ENCODE measurements around the gene RAD23B. TPM values are rescaled to one million over a fixed set of nuclear protein-coding genes. Genes with fewer than 3 reads are reported as not detected.

Gene RAD23B
- total RNA-seq: 100 to 1,000 TPM; 142 to 148 TPM

DNA sequence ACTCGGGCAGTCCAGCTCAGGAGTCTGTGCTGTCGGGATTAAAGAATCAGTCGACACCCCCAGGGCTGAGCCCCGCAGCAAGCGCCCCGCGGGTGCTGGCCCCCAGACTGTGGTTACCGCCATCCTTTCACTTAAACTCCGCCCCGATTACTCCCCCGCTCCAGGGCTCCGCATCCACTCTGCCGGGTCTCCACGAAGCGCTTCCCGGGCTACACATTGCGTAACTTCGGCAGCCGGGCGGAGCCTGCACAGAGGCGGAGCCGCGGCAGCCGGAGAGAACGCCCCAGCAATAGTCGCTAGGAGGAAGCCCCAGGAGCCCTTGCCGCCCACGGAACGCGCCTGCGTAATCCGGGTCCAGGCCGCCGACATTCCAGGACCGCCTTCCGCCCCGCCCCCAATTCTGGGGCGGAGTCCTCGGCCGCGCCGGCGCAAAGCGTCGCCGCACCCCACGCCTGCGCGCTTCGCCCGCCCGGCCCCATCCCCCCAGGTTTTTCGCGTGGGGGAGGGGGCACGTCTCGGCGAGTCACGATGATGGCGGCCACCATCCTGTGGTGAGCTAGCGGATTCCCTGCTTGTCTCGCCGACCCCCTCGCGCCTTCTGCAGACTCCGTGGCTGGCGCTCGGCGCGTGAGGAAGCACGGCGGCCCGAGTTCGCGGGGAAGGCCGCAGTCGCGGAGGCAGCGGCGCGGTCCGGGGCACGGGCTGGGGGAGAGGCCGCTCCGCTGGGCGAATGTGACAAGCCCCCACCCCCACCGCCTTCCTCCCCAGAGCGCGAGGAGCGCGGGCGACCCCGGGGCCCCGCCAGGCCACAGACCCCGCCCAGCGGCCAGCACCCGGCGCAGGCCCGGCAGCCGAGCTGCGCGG lies at the start of gene RAD23B:
RAD23B (plus strand) TSS at position 521 of the 864 bp plus-strand sequence. CDS start 351 bp downstream, outside the sequence.
- Mint-ChIP-seq H3K4me1 (peaks cover 42% of the 10 kb centered on the region), H3K9me3 (no peaks in the 10 kb centered on the region), H3K27me3 (no peaks in the 10 kb centered on the region), H3K36me3 (peaks cover 29% of the 10 kb centered on the region), H3K27ac (peak within 1 kb of the TSS; percentile 95), H3K4me3 (peak within 1 kb of the TSS; percentile 97)
- DNase-seq: peak; percentile 99

DNA sequence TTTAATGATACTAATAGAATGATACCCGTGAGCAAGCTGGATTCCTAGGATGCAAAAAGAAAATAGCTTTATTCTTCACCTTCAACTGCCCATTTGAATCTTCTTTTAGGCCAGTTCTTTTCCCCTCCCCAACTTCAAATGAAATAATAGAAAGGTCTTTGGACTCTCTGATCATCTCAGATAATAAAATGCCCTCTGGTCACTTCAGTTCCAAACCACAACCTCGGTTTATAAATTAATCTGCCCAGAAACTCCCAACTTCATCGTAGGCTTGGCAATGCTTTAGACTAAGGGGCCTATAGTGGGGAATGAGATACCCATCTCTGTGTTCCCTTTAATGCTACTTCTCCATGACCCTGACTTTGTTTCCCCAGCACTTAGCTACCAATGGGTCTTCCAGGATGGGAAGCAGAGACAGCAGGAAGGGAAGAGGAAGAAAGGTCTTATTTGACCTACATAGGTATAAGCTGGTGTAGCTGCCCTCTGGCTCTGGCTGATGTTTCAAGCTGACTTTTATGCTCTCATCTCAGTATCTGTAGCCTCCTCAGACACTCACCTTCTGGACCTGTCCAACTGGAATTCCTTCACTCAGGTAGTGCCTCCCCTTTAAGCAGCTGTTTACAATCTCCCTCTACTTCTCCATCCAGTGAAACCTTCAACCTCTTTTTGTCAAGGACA lies 47.2 kb upstream of the RAD23B start:
- no peaks in the 10 kb centered on the region for H3K9me3 Mint-ChIP-seq

DNA sequence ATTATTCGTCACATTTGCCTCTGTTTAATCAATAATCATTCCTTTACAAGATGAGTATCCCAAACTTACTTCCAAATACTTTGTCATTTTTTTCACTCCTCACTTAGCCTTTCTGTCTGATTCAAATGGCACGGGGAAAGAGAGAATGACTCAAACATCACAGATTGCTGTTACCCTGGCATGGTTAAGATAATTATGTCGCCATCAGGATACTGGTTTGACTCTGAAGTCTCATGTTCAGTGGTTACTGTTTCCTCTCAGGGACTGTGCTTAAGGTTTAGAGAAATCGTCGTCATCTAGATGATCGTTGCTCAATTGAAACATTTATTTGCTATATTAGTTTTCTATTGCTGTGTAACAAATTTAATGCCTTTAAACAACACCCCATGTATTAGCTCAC lies 45.2 kb upstream of the RAD23B start:
- Mint-ChIP-seq H3K4me1 (peaks cover 6% of the 10 kb centered on the region), H3K36me3 (no peaks in the 10 kb centered on the region), H3K27ac (no peak overlapping the region), H3K9me3 (no peaks in the 10 kb centered on the region), H3K27me3 (peaks cover 6% of the 10 kb centered on the region), H3K4me3 (no peak overlapping the region)
- no peak for DNase-seq

More for the DNA sequence above, 47.2 kb upstream of the RAD23B start:
- H3K36me3 Mint-ChIP-seq: no peaks in the 10 kb centered on the region
- H3K4me1 Mint-ChIP-seq: no peaks in the 10 kb centered on the region
- no peak overlapping the region for H3K27ac Mint-ChIP-seq
- DNase-seq: no peak
- H3K27me3 Mint-ChIP-seq: peaks cover 20% of the 10 kb centered on the region
- no peak overlapping the region for H3K4me3 Mint-ChIP-seq

DNA sequence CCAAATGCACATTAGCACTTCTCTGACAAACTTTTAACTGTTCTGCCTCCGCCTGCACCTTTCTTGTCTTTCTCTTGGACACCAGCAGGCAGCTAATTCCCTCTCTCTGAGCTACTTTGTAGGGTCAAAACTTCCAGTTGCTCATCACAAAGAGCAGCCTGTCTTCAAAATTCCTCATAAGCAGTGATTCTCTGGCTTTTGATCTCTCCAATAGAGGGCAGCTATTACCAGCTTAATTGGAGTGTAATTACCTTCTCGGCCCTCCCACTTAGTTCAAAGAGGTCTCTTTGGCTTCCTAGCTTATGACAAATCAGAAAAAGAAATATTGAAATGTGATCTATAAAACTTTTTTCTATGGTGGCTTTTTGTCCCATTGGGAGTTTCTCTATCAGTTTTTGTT lies 43.6 kb upstream of the RAD23B start:
- Mint-ChIP-seq H3K27me3 (peaks cover 5% of the 10 kb centered on the region), H3K4me3 (no peak overlapping the region), H3K9me3 (no peaks in the 10 kb centered on the region), H3K36me3 (no peaks in the 10 kb centered on the region), H3K27ac (no peak overlapping the region), H3K4me1 (peaks cover 15% of the 10 kb centered on the region)
- DNase-seq: no peak

DNA sequence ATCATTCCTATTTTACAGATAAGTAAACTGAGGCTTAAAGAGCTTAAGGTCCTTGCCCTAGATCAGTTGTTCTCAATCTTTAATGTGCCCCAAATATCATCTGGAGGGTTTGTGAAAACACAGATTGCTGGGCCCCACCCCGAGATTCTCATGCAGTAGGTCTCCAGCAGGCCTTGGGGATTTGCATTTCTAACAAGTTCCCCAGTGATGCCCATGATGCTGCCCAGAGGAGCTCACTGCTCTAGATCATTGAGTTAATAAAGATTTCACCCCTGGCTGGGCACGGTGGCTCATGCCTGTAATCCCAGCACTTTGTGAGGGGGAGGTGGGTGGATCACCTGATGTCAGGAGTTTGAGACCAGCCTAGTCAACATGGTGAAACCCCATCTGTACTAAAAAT lies 42.8 kb upstream of the RAD23B start:
- Mint-ChIP-seq H3K4me1 (peaks cover 17% of the 10 kb centered on the region), H3K9me3 (no peaks in the 10 kb centered on the region), H3K27ac (no peak overlapping the region), H3K36me3 (no peaks in the 10 kb centered on the region), H3K4me3 (no peak overlapping the region), H3K27me3 (peaks cover 5% of the 10 kb centered on the region)
- no peak for DNase-seq

DNA sequence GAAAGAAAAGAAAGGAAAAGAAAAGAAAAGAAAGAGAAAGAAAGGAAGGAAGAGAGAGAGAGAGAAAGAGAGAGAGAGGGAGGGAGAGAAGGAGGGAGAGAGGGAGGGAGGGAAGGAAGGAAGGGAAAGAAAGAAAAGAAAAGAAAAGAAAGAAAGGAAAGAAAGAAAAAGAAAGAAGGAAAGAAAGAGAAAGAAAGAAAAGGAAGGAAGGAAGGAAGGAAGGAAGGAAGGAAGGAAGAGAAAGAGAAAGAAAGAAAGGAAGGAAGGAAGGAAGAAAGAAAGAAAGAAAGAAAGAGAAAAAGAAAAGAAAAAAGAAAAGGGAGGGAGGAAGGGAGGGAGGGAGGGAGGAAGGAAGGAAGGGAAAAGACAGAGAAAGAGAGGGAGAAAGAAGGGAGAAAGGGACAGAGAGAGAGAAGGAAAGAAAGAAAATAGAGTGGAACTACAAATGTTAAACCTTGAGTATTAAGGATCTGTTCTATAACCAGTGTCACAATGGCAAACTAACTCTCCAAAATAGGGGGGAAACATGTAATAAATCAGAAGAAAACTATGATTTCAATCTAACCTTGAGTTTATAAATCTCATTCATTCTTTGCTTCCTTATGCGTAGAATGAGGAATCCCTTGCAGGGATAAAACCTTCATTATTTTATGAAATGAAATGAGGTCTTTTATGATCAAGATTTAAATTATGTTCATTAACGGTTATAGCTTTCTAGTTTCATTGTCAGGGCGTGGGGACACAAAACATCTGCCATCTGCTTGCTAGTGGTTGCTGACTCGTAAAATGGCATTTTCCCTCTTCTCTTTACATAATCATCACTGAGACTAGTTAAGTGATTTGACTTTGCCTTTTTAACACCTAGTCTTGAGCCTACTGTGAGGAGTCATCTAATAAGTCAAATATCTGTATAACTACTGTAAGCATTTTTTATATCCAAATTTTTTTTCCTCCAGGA lies 40.7 kb upstream of the RAD23B start:
- Mint-ChIP-seq H3K4me3 (no peak overlapping the region), H3K4me1 (peaks cover 29% of the 10 kb centered on the region), H3K27me3 (no peaks in the 10 kb centered on the region), H3K9me3 (no peaks in the 10 kb centered on the region), H3K27ac (no peak overlapping the region), H3K36me3 (peaks cover 2% of the 10 kb centered on the region)
- DNase-seq: no peak

DNA sequence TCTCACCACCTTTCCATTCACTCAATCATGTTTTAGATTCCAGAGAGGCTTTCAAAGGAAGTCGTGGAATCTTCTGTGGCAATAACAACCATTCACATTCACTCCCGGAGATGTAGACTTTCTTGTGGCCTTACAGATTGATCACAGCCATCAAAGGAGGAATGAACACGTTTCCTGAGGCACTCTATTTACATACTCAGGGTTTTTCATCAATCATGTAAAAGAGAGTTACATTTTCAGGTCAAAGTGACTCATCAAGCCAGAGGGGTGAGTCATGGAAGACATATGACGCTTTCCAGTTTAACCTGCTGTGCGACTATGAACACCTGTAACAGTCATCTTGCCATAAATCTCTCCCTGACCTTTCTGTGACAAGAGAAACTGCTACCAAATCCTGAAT lies 39.3 kb upstream of the RAD23B start:
- Mint-ChIP-seq H3K27me3 (no peaks in the 10 kb centered on the region), H3K4me3 (no peak overlapping the region), H3K27ac (peak overlapping the region; percentile 80), H3K9me3 (no peaks in the 10 kb centered on the region), H3K36me3 (peaks cover 2% of the 10 kb centered on the region), H3K4me1 (peaks cover 29% of the 10 kb centered on the region)
- DNase-seq: peak; percentile 47

DNA sequence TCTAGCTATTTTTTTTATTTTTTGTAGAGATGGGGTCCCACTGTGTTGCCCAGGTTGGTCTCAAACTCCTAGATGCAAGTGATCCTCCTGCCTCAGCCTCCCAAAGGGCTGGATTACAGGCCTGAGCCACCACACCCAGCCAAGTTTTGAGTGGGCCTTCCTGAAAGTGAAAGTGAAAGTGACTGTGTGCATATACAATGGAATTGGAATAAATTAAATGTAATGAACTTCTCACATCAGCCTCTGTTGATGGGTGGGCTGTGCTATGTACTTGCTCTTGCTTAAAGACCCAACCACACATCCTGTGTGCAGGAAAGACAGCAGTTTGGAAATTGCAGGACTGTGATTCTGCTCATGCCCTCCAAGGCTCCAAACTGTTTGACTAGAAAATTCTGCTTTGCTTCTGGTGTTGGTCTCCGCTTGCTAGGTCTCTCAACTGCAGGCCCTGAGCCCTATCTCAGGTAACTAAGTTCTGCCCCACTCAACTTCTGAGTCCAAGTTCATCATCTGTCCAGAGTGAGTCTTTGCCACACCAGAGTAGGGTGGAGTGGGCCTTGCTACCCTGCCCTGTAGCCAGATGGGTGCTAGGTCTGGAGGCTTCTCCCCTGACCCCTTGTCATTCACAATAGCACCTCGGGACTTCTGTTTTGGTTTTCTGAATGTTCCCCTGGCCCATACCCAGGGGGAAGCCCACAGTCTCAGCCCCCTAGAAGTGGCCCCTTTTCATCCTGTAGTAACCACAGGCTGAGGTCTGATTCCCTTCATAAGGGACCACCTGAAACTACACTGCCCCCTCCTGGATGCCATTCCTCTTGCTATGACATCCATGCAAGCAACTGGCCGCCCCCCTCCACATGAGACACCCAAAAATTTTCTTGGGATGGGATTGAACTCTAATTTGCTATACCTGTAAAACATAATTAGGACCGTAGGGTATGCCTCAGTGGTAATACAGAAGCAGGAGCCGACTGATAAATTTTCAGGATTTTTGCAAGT lies 36.5 kb upstream of the RAD23B start:
- Mint-ChIP-seq H3K9me3 (no peaks in the 10 kb centered on the region), H3K4me1 (peaks cover 29% of the 10 kb centered on the region), H3K27ac (no peak overlapping the region), H3K27me3 (no peaks in the 10 kb centered on the region), H3K4me3 (no peak overlapping the region), H3K36me3 (peaks cover 2% of the 10 kb centered on the region)
- peak; percentile 23 for DNase-seq

DNA sequence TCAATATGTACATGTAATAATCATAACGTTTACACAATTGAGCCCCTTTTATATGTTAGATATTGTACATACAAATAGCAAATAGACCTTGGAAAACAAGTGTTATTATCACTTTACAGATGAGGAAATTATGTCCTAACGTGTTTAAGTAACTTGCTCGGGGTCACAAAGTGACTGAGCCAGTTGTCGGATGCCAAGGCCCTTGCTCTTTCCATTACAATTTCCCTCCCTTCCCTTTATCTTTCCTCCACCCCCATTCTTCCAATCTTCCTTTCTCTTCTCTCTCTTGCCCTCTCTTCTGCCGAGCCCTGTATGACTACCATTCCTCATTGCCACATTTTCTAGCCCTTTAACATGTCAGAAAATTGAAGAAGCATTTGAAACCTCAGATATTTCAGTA lies 34.4 kb upstream of the RAD23B start:
- H3K27me3 Mint-ChIP-seq: no peaks in the 10 kb centered on the region
- no peaks in the 10 kb centered on the region for H3K9me3 Mint-ChIP-seq
- no peak for DNase-seq
- peaks cover 19% of the 10 kb centered on the region for H3K4me1 Mint-ChIP-seq
- H3K36me3 Mint-ChIP-seq: peaks cover 2% of the 10 kb centered on the region
- no peak overlapping the region for H3K4me3 Mint-ChIP-seq
- H3K27ac Mint-ChIP-seq: no peak overlapping the region

DNA sequence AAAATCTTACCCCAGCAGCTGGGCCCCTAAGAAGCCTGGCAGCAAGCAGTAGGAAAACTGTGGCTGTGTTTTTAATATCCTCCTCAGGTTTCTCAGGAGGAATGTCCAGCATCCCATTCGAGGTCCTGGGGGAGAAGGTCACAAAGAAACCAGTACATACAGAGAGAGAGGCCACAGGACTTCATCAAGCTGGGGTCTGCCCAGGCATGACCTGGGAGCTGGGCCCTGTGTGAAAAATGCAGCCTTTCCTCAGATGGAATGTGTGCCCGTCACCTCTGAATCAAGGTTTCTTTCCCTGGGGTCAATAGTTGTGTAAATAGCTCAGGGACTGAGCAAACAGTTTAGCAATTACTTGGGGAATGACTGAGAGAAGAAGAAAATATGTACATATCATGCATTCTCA lies 33.9 kb upstream of the RAD23B start:
- Mint-ChIP-seq H3K4me3 (no peak overlapping the region), H3K9me3 (no peaks in the 10 kb centered on the region), H3K27me3 (no peaks in the 10 kb centered on the region), H3K27ac (no peak overlapping the region), H3K4me1 (peaks cover 15% of the 10 kb centered on the region), H3K36me3 (peaks cover 2% of the 10 kb centered on the region)
- DNase-seq: no peak

DNA sequence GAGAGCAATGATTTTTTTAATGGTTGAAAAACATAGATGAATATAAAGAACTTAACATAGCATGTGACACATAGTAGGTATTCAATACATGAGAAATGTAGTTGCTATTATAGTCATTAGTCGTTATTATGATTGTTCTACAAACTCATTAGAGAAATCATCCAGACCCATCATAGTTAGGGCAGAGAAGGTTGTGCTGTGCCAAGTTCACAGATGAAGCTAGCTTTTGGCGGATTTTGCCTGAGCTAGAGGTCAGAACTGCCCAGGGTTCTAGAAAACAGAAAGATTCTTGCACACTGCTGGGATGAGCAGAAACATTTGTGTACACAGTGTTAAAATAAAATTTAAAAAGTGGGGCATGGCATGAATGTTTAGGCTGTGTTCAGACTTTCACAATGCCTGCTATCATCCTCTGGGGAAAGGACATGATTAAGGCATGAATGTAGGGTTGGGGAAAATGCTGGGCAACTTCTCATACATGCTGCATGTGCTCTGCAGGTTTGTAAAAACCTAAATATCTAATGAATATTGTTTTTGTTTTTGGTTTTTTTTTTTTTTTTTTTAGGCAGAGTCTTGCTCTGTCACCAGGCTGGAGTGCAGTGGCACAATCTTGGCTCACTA lies 33.3 kb upstream of the RAD23B start:
- DNase-seq: no peak
- no peaks in the 10 kb centered on the region for H3K27me3 Mint-ChIP-seq
- H3K27ac Mint-ChIP-seq: no peak overlapping the region
- H3K4me3 Mint-ChIP-seq: no peak overlapping the region
- H3K4me1 Mint-ChIP-seq: peaks cover 12% of the 10 kb centered on the region
- H3K36me3 Mint-ChIP-seq: peaks cover 2% of the 10 kb centered on the region
- H3K9me3 Mint-ChIP-seq: no peaks in the 10 kb centered on the region

DNA sequence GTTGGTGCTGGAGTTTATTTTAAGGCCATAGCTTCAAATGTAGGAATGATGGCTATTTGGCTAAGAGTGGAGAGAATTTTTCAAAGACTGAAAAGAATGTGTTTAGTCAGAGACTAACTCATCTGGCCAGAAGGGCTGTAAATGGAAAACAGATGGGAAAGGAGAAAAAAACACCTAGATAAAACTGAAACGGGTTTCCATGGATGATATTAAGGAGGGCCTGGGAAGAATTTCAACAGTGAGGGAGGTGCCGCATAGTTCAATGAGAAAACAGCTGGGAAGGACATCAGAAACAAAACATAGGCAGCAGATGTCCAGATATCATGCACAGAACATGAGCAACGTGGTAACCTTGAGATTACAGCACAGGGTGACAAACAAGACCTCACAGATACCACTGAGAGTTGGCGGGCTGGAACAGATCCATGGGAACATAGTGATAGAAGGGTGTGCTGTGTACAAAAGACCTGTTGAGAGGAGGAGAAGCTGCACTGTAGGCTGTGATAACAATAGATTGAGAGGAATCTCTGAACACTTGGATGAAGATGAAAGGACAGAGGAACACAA lies 31.2 kb upstream of the RAD23B start:
- Mint-ChIP-seq H3K36me3 (no peaks in the 10 kb centered on the region), H3K4me1 (peaks cover 1% of the 10 kb centered on the region), H3K4me3 (no peak overlapping the region), H3K9me3 (no peaks in the 10 kb centered on the region), H3K27ac (no peak overlapping the region), H3K27me3 (no peaks in the 10 kb centered on the region)
- DNase-seq: no peak

DNA sequence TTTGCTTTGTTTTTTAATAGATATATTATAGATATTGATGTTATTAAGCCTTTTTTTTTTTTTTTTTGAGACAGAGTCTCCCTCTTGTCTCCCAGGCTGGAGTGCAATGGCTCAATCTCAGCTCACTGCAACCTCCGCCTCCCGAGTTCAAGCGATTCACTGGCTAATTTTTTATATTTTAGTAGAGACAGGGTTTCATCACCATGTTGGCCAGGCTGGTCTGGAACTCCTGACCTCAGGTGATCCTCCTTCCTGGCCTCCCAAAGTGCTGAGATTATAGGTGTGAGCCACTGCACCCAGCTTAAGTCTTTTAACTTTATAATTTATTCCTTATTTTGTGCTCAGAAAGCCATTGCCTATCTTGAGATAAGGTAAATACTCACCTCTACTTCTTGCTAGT lies 24.2 kb upstream of the RAD23B start:
- Mint-ChIP-seq H3K27ac (no peak overlapping the region), H3K4me3 (no peak overlapping the region), H3K9me3 (no peaks in the 10 kb centered on the region)

More for the DNA sequence above, 24.2 kb upstream of the RAD23B start:
- Mint-ChIP-seq H3K36me3 (no peaks in the 10 kb centered on the region), H3K27me3 (no peaks in the 10 kb centered on the region), H3K4me1 (peaks cover 6% of the 10 kb centered on the region)
- DNase-seq: no peak
